Natural killer cell (primary cell): Measurements from ENCODE around the gene TEX50. TPM values are rescaled to one million over a fixed set of nuclear protein-coding genes. Genes with fewer than 3 reads are reported as not detected.
"Not testable (repeated sequence)": the region's sequence is repeated elsewhere in the genome, so short reads cannot be mapped to it uniquely, and the experiment has no call there.

Source experiments
- ATAC-seq, 3 donors: fragments of 150-1000 bp in 2 of 3; fragments of 200-7000 bp in 1 of 3; cut with Tn5 transposase; 1 replicate in 1 of 3; 2 replicates in 2 of 3; pipeline ENCODE4 v1.10.0; 2021; ENCODE audit warnings: mild to moderate bottlenecking in 2 of 3, moderate library complexity in 2 of 3
- DNase-seq, 2 donors: peaks; one replicate each; pipeline versions ENCODE4 v3.0.0 to v3.0.0-alpha.2; 2013 to 2021; ENCODE audit warnings: mixed read lengths in 1 of 2
- H3K27ac ChIP-seq: one replicate; pipeline ENCODE4 v1.5.1; 2013; ENCODE audit warnings: mild to moderate bottlenecking, low read length
- H3K27me3 ChIP-seq: one replicate; pipeline ENCODE4 v1.6.1; 2013; ENCODE audit warnings: low read length; ENCODE audit not compliant: control insufficient read depth, insufficient read depth
- H3K36me3 ChIP-seq: one replicate; pipeline ENCODE4 v1.6.1; 2013; ENCODE audit warnings: low read length; ENCODE audit not compliant: control insufficient read depth, insufficient read depth
- H3K4me1 ChIP-seq: one replicate; pipeline ENCODE4 v1.6.1; 2013; ENCODE audit warnings: low read length; ENCODE audit not compliant: control insufficient read depth, insufficient read depth
- H3K4me3 ChIP-seq: one replicate; pipeline ENCODE4 v1.5.1; 2013; ENCODE audit warnings: low read length
- H3K9me3 ChIP-seq: one replicate; pipeline ENCODE4 v1.6.1; 2013; ENCODE audit warnings: low read length; ENCODE audit not compliant: control insufficient read depth, insufficient read depth
- H3K27ac Mint-ChIP-seq, 2 donors: one replicate each; pipeline ENCODE4 v1.8.0; 2022; ENCODE audit warnings: mild to moderate bottlenecking in 2 of 2, mixed read lengths in 2 of 2, moderate library complexity in 1 of 2
- H3K27me3 Mint-ChIP-seq, 2 donors: one replicate each; pipeline ENCODE4 v1.8.0; 2022; ENCODE audit warnings: low read depth in 2 of 2, mixed read lengths in 2 of 2
- H3K36me3 Mint-ChIP-seq: one replicate; pipeline ENCODE4 v1.8.0; 2022; ENCODE audit warnings: mixed read lengths
- H3K4me1 Mint-ChIP-seq, 2 donors: one replicate each; pipeline ENCODE4 v1.8.0; 2022; ENCODE audit warnings: mixed read lengths in 2 of 2
- H3K4me3 Mint-ChIP-seq: one replicate; pipeline ENCODE4 v1.8.0; 2022; ENCODE audit warnings: mild to moderate bottlenecking, moderate library complexity, mixed read lengths
- H3K9me3 Mint-ChIP-seq, 2 donors: one replicate each; pipeline ENCODE4 v1.8.0; 2022; ENCODE audit warnings: mixed read lengths in 2 of 2
- WGBS: methylation state at CpG from one replicate; pipeline ENCODE4 v1.1.7; 2013; ENCODE audit warnings: missing lambda C conversion rate; ENCODE audit not compliant: insufficient coverage; 5-methylcytosine and 5-hydroxymethylcytosine counted together
- intact Hi-C: fragments of 100-400 bp; cut with micrococcal nuclease; formaldehyde crosslinking; loops from one replicate; pipeline ENCODE4 v1.14.2; 2022
- total RNA-seq, 4 donors: library from RNA; stranded (reverse); fragments of 120-200 nt in 1 of 4; gene quantifications; one replicate each; pipeline versions ENCODE4 v1.2.3 to v1.2.4, GENCODE V29; 2013 to 2022
- TF ChIP-seq, protein P1 (sequence below): fragments of 200-600 bp; IDR thresholded peaks from one replicate; pipeline ENCODE4 v1.8.0; 2022; ENCODE audit warnings: antibody characterized with exemption

The TEX50 gene
- total RNA-seq, 3 donors from 2014 or later (not counting 1 experiment from before 2014, with no cell fraction given) = not detected

DNA sequence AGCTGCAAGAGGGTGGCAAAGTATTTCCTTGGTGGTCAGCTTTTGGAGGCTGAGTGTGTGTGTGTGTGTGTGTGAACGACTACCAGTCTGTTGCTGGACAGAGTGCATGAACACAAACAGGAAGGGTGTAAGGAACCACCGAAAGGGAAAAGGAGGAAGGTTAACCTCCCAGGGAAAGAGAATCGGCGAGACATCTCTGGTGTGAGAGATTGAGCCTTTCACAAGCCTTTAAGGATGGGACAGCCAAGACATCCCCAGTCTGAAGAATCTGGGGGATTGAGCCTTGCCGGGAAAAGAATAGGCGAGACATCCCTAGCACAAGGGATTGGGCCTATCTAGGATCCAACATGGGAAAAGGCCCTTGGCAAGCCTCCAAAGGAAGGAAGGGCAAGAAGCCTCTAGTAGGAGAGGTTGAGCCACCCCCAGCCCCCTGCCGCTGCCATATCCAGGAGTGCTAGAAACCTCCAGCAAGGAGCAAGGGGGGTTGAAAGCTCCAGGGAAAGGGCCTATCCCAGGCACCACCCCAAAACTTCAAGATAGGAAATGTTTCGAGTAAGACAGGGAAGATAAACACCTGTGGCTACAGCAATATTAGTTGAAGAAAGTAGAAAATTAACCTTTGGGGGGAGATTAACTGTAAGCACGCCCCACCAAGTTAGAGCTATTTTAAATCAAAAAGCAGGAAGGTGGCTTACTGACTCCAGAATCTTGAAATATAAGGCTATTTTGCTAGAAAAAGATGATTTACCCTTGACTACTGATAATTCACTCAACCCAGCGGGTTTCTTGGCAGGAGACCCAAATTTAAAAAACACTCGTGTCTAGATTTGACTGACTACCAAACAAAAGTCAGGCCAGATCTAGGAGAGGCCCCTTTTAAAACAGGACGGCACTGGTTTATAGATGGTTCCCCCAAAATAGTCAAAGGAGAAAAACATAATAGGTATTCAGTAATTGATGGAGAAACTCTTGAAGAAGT is 3.2 kb downstream of the TEX50 start:
- Mint-ChIP-seq H3K27ac (no peak overlapping the region), H3K4me1 (no peaks in the 10 kb centered on the region), H3K4me3 (no peak overlapping the region), H3K9me3 (peaks cover 0 to 2% of the 10 kb centered on the region in 2 donors), H3K36me3 (no peaks in the 10 kb centered on the region), H3K27me3 (peaks cover 9 to 38% of the 10 kb centered on the region in 2 donors)
- intact Hi-C loops = no loop called here
- ATAC-seq (no peak), DNase-seq (no peak)
- Histone ChIP-seq H3K4me3 (no peak overlapping the region), H3K27ac (no peak overlapping the region), H3K27me3 (peaks cover 2% of the 10 kb centered on the region), H3K36me3 (no peaks in the 10 kb centered on the region), H3K4me1 (no peaks in the 10 kb centered on the region), H3K9me3 (no peaks in the 10 kb centered on the region)
- 88% methylated on average over 12 of the region's 12 CpGs for WGBS
- TF ChIP-seq, protein P1, sequence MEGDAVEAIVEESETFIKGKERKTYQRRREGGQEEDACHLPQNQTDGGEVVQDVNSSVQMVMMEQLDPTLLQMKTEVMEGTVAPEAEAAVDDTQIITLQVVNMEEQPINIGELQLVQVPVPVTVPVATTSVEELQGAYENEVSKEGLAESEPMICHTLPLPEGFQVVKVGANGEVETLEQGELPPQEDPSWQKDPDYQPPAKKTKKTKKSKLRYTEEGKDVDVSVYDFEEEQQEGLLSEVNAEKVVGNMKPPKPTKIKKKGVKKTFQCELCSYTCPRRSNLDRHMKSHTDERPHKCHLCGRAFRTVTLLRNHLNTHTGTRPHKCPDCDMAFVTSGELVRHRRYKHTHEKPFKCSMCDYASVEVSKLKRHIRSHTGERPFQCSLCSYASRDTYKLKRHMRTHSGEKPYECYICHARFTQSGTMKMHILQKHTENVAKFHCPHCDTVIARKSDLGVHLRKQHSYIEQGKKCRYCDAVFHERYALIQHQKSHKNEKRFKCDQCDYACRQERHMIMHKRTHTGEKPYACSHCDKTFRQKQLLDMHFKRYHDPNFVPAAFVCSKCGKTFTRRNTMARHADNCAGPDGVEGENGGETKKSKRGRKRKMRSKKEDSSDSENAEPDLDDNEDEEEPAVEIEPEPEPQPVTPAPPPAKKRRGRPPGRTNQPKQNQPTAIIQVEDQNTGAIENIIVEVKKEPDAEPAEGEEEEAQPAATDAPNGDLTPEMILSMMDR = no peak

DNA sequence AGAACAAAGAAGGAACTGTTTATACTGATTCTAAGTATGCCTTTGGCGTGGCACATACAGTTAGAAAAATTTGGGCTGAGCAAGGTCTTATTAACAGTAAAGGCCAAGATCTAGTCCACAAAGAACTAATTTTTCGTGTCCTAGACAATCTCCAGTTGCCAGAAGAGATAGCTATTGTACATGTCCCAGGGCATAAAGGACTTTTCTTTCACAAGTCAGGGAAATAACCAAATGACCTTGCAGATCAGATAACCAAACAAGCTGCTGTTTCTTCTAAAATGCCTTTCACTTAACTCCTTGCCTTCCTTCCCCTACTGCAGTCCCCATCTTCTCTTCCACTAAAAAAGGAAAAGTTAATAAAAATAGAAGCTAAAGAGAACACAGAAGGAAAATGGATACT is 4.0 kb downstream of the TEX50 start:
- Mint-ChIP-seq H3K4me1 (no peaks in the 10 kb centered on the region), H3K27ac (no peak overlapping the region), H3K4me3 (no peak overlapping the region), H3K27me3 (peaks cover 9 to 30% of the 10 kb centered on the region in 2 donors), H3K9me3 (peaks cover 0 to 2% of the 10 kb centered on the region in 2 donors), H3K36me3 (no peaks in the 10 kb centered on the region)
- H3K9me3 ChIP-seq = no peaks in the 10 kb centered on the region
- TF ChIP-seq, protein P1 = no peak
- intact Hi-C loops = no loop called here
- no peaks in the 10 kb centered on the region for H3K36me3 ChIP-seq
- H3K27me3 ChIP-seq = peaks cover 2% of the 10 kb centered on the region
- DNase-seq = no peak
- 76% methylated on average over 2 of the region's 2 CpGs for WGBS
- ATAC-seq = no peak
- H3K27ac ChIP-seq = no peak overlapping the region
- no peak overlapping the region for H3K4me3 ChIP-seq
- no peaks in the 10 kb centered on the region for H3K4me1 ChIP-seq

DNA sequence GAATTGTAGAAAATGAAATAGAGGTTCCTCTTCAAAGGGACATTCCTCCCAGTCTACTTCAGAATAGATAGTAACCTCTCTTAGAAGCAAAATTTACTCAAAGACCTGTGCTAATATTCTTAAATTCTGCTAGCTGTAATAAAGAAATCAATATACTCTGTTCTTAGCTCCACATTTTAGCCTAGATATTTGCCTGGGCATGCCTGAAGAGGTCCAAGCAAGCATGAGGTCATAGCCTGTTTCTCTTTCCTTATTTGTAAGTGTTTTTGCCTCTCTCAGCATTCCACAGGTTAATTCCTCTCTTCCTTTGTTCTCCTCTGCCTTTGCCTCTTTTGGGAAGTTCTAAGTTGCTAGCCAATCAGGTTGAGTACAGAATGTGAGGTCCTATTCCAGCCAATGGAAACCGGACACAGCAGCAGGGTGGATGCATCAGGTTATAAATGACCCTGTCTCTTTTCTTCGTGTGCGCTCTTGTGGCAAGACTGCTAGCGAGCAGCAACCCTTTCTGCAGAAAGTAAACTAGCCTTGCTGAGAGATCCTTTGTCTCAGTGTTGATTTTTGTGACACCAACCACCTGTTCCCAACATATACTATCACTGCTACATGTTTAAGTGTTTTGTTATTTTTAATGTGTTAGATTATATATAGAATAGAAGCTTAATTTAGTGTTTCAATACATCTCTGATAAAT is 7.5 kb downstream of the TEX50 start:
- DNase-seq, ATAC-seq, H3K36me3 ChIP-seq, H3K27ac Mint-ChIP-seq, H3K9me3 Mint-ChIP-seq, H3K27ac ChIP-seq, H3K9me3 ChIP-seq, H3K27me3 Mint-ChIP-seq, H3K27me3 ChIP-seq, H3K4me1 Mint-ChIP-seq, H3K4me3 ChIP-seq, H3K36me3 Mint-ChIP-seq, H3K4me1 ChIP-seq, intact Hi-C loops, H3K4me3 Mint-ChIP-seq: not testable (repeated sequence)
- 93% methylated on average over 4 of the region's 4 CpGs for WGBS

- intact Hi-C loops = no loop called here
- peaks cover 0 to 5% of the 10 kb centered on the region in 2 donors for H3K4me1 Mint-ChIP-seq
These were observed 11.5 kb downstream of the TEX50 start for GRCh38 chr1:173646656-173647055.

More at GRCh38 chr1:173646656-173647055, 11.5 kb downstream of the TEX50 start:
- Mint-ChIP-seq H3K9me3 (no peaks in the 10 kb centered on the region), H3K4me3 (no peak overlapping the region), H3K27ac (no peak overlapping the region), H3K36me3 (no peaks in the 10 kb centered on the region), H3K27me3 (peaks cover 5 to 11% of the 10 kb centered on the region in 2 donors)
- TF ChIP-seq, protein P1 = no peak
- no peak overlapping the region for H3K27ac ChIP-seq
- DNase-seq (no peak), ATAC-seq (no peak)
- no peaks in the 10 kb centered on the region for H3K4me1 ChIP-seq
- H3K4me3 ChIP-seq = no peak overlapping the region
- WGBS = 58% methylated on average over 3 of the region's 3 CpGs
- no peaks in the 10 kb centered on the region for H3K36me3 ChIP-seq
- H3K27me3 ChIP-seq = no peaks in the 10 kb centered on the region
- no peaks in the 10 kb centered on the region for H3K9me3 ChIP-seq
